HG02763 (cell line): Measurements from ENCODE around the gene EPHX1.

Experiments
- ATAC-seq: cut with Tn5 transposase; IDR thresholded peaks from one replicate; pipeline ENCODE4 v1.9.1; 2021; ENCODE audit warnings: mild to moderate bottlenecking, moderate library complexity; ENCODE audit not compliant: unreplicated experiment

The EPHX1 gene

GRCh38 chr1:225860107-225860506 lies 50.2 kb downstream of the EPHX1 start:
- ATAC-seq: no peak

GRCh38 chr1:225860876-225861441 lies 51.0 kb downstream of the EPHX1 start:
- no peak for ATAC-seq

DNA sequence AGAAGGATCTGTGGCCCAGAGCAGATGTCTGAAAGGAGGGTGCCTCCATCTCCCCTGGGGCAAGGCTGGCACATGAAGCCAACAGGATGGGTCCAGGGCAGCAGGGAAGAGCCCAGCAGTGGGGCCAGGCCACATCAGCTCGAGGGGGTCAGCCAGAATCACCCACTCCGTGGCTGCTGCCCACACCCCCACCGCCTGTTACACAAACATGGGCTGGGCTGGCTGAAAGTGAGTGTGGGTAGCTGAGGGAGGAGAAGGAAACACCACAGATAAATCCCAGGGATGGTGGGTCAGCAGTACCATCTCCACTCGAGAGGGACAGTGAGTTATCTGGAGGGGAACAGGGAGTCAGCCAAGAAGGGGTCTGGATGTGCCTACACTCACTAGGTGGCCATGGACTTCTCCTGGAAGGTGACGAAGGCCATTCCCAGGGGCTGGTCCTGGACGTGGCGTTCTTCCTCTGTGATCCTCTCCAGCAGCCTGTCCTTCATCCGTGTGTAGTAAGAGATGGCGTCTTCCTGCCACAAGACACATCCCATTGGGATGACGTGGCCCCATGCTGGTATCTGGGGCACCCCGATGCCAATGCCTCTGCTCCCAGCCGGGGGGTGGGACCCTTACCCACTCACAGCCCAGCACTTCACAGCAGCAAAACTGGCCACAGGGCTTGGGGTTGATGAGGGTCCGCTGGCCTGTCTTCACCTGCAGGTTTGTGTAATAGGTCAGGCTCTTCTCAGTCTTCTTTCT lies 52.1 kb downstream of the EPHX1 start:
- no peak for ATAC-seq

GRCh38 chr1:225862581-225862950 lies 52.6 kb downstream of the EPHX1 start:
- no peak for ATAC-seq

- no peak for ATAC-seq
These were observed 53.2 kb downstream of the EPHX1 start for GRCh38 chr1:225863167-225863566.

- ATAC-seq: no peak
These were observed 55.6 kb downstream of the EPHX1 start for GRCh38 chr1:225865514-225865913.

DNA sequence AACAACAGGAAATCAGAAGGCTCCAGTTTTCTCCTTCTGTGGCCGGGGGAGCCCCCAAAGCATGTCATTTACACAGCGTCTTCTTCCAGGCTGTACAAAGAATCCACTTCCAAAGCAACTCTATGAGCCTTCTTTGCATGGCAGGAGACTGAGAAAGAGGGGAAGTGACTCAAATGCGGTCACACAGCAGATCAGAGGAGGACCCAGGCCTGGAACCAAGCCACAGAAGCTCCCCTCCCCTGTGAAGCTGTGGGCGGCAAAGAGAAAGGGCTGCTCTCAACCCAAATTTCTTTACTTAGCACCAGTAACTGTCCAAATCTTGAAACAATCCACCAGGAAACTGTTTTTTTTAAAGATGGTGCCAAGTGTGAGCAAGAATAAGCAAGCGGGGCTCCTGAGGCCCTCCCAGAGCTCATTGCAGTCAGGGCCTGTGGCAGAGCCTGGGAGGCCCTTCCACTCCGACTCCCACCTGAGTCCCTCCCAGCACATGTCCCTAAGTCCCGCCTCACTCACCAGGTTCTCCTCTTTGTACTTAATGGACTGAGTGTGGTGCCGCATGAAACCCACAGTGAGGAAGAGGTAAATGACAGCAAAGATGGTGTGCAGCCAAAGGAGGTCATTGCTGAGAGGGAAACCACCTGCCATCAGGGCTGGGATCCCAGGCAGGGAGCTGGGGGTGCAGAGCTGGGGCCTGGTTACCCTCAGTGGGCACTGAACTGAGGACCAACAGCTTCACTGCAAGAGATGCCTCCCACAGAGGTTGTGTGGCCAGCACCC lies 56.3 kb downstream of the EPHX1 start:
- ATAC-seq: no peak

- no peak for ATAC-seq
These were observed 57.1 kb downstream of the EPHX1 start for GRCh38 chr1:225866981-225867380.

GRCh38 chr1:225868631-225869330 lies 58.9 kb downstream of the EPHX1 start:
- ATAC-seq: no peak

DNA sequence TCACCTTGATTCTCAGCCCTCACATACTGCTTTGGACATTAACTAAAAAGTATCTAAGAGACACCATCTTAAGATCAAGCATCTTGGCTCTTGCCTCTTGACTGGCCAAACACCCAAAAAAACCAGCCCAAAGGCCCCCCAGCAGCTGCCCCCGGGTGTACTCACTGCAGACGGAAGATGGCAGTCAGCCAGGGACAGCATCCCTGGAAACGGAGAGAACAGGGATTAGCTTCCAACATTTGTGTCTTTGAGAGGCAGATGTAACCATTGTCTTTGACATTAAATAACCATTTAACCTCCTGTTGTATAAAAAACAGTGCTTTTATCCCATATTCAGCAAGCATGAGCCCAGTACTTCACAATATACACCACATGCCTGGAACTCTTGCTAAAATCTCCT lies 61.0 kb downstream of the EPHX1 start:
- ATAC-seq: no peak

- ATAC-seq: no peak
These were observed 61.6 kb downstream of the EPHX1 start for GRCh38 chr1:225871359-225872074.

DNA sequence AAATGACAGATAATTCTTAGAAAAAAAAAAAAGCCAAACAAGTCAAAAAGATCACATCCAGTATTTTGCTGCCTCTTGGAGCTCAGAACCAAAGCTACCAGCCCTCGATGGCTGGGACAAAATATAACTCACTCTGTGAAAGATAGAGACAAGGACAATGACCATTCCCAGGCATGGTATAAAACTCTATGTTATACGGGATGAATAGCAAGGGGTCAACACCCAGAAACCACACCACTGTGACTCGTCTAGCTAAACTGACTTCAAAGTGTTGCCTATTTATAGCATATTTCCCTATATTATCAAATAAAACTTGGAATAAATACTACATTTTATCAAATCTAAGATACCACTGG lies 62.1 kb downstream of the EPHX1 start:
- ATAC-seq: no peak

GRCh38 chr1:225873281-225873850 lies 63.4 kb downstream of the EPHX1 start:
- ATAC-seq: no peak

DNA sequence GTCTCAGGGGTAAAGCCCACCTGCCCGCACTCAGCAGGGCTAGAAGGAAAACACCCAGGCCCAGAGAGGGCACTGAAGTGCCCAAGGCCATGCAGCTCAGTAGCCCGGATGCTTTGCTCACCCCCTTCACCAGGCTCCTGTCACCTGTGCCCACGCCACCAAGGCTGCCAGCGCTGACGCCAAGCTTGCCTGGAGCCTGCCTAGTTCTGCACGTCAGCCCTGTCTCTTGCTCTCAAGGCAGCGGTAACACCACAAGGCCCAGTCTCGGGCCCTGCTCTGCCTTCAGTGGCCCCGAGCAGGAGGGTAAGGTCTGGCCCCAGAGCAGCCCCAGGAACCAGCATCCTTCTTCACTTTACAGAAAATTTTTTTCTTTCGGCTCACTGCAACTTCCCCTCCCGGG lies 64.5 kb downstream of the EPHX1 start:
- ATAC-seq: no peak

- ATAC-seq: no peak
These were observed 65.3 kb downstream of the EPHX1 start for GRCh38 chr1:225875044-225875815.

DNA sequence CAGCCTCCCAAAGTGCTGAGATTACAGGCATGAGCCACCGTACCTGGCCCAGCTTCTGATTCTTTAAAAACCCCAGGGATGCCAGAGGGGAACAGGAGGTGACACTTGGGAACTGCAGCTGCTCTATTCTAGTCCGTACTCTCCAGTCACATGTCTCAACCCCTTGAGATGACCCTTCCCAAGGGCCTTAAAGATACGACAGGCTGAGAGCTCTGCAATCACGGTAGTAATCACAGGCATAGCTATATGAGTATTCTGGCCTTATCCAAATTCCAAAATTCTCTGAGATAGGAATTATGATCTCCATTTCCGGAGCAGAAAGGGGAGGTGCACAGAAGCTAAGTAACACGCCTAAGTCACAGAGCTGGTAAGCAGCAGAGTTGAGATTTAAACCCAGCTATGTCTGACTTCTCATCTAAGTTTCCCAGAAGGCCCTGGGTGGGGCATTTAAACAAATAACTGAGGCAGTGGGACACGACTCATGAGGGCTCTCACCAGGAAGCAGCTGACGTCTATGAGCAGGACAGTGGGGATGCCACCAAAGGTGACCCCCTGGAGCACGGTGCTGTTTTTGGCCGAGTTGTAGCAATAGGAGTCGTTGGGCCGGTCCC lies 67.1 kb downstream of the EPHX1 start:
- no peak for ATAC-seq

GRCh38 chr1:225877580-225877979 lies 67.7 kb downstream of the EPHX1 start:
- ATAC-seq: no peak

- no peak for ATAC-seq
These were observed 68.4 kb downstream of the EPHX1 start for GRCh38 chr1:225878282-225878681.

- no peak for ATAC-seq
These were observed 69.7 kb downstream of the EPHX1 start for GRCh38 chr1:225879521-225880221.
